OCI-M2 (cell line): ENCODE measurements around the gene ZNF443.
"Not testable (repeated sequence)": the region's sequence is repeated elsewhere in the genome, so short reads cannot be mapped to it uniquely, and the experiment has no call there.

ENCODE experiments used
- DNase-seq: peaks from one replicate; lab custom pipeline; 2025; ENCODE audit not compliant: unreplicated experiment; lab: John Stamatoyannopoulos, UW

The ZNF443 gene

DNA sequence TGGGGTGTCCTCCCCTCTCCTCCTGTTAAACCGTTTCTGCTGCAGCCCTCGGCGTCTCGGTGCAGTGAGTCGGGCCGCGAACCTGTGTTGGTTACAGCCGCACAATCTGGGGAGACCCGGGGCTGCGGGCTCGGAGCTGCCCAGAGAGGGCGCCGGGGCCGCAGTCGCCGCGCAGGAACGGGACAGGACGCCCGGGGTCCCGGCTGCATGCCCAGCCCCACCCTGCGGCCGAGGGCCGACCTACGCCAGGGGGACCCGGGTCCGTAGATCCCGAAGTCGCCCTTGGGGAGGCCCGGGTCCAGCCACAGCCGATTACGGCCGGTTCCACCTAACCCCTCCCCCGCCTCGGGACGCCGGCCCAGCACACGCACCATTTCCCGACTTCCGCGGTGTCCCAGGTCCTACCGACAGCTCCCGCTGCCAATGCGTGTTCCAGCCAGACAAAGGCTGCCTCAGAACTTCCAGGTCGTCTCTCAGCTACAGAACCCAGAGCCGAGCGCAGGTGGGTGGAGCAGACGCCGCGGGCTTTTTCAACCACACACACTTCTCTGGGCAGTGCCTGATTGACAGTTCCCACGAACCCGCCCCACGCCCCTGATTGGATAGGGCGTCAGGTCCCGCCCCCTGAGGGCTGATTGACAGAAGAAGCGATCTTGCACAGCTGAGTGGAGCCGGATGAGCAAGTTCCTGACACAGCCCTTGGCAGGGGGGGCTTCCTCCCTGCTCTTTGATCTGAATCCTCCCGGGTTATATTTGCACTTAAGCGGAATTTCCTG, at the start of gene ZNF443:
ZNF443 (minus strand) TSS at position 481 of the 776 bp plus-strand sequence; CDS start at position 374, 107 bp downstream.
- DNase-seq, result peak; percentile 99

DNA sequence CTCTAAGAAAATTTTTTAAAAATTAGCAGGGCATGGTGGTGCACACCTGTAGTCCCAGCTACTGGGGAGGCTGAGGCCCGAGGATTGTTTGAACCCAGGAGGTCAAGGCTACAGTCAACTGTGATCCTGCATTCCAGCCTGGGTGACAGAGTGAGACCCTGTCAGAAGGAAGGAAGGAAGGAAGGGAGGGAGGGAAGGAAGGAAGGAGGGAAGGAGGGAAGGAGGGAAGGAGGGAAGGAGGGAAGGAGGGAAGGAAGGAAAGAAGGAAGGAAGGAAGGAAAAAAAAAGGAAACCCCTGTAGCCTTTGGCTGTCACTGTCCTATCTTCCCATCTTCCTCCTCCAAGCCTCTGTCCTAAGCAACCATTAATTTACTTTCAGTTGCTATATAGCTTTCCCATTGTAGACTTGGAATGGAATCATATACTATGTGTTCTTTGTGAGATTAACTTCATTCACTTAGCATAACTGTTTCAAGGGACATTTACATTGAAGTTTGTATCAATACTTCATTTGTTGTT, 45.5 kb upstream of the ZNF443 start:
- not testable (repeated sequence) for DNase-seq

DNA sequence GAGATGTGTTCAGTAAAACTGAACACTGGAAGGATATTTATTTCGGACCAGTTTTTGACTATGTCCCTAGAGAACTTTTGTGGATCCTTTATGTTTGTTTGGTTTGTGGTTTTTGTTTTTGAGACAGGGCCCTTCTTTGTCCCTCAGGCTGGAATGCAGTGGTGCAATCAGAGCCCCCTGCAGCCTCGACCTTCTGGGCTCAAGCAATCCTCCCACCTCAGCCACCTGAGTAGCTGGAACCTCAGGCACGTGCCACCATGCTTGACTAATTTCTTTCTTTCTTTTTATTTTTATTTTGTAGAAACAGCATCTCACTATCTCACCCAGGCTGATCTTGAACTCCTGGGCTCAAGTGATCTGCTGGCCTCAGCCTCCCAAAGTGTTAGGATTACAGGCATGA, 44.8 kb upstream of the ZNF443 start:
- no peak for DNase-seq

GRCh38 chr19:12485052-12485416, 44.2 kb upstream of the ZNF443 start:
- DNase-seq, result no peak

GRCh38 chr19:12484371-12485051, 43.7 kb upstream of the ZNF443 start, which contains the start of gene ZNF709:
TSS of gene ZNF709 (minus strand) at chr19:12484816. CDS start at chr19:12484657, 159 bp downstream.
- DNase-seq, result peak; percentile 99

GRCh38 chr19:12484011-12484370, 43.2 kb upstream of the ZNF443 start:
- no peak for DNase-seq

- no peak for DNase-seq
Measured at GRCh38 chr19:12482509-12482886, 41.7 kb upstream of the ZNF443 start.

DNA sequence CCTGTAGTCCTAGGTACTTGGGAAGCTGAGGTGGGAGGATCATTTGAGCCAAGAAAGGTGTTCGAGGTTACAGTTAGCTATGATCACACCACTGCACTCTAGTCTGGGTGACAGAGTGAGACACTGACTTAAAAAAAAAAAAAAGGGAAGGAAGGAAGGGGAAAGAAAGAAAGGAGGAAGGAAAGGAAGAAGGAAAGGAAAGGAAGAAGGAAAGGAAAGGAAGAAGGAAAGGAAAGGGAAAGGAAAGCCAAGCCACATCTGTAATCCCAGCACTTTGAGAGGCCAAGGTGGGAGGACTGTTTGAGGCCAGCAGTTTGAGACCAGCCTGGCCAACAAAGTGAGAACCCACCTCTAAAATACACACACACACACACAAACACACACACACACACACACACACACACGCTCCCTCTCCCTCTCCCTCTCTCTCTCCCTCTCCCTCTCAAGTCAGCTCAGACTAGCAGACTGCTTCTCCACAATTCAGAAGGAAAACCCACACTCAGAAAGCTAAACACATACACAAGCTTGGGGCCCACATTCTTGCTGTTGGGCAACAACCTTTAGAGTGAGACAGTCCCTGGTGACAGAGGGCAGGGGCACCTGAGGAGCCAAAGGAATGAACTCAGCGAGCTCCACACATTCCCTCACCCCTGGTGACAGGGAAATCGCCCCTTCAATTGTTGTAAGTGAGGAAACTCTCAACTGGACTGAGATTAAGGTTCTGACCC, 41.1 kb upstream of the ZNF443 start:
- no peak for DNase-seq

DNA sequence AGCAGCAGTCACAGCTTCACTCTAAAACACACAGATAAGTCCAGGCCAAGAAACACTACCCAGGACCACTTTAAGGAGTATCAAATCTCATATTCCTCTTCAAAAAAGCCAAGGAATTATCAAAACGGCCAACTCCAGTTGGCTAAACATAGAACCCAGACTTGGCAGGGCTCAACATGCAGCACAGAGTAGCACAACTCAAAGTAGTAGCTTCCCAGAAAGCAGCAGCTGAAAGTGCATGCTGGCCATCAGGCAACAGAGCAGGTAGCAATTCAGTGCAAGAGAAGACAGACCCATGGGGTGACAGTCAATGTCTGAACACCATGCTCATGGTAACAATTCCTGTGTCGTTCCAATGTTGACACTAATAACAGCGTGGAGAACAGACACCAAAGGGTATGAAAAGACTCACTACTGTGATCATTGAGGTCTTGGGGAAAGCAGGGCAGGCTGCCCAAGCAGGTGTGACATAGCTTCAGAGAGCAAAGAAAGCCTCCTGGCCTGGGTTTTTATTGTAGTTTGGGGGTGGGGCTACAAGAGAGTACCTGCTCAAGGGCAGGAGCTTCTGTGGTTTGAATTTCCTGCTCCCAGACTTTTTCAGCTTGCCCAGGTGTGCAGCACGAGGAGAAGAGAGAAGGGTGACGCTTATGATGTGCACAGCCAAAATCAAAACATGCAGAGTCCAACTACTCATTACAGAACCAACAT, 37.6 kb upstream of the ZNF443 start:
- DNase-seq, result no peak

DNA sequence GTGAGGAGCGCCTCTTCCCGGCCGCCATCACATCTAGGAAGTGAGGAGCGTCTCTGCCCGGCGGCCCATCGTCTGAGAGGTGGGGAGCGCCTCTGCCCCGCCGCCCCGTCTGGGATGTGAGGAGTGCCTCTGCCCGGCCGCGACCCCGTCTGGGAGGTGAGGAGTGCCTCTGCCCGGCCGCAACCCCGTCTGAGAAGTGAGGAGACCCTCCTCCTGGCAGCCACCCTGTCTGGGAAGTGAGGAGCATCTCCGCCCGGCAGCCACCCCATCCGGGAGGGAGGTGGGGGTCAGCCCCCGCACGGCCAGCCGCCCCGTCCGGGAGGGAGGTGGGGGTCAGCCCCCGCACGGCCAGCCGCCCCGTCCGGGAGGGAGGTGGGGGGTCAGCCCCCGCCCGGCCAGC, 26.8 kb upstream of the ZNF443 start:
- DNase-seq, result not testable (repeated sequence)

GRCh38 chr19:12465211-12465610, 24.4 kb upstream of the ZNF443 start:
- DNase-seq, result no peak

GRCh38 chr19:12464769-12465168, 23.9 kb upstream of the ZNF443 start:
- no peak for DNase-seq

- not testable (repeated sequence) for DNase-seq
Measured at GRCh38 chr19:12464139-12464538, 23.3 kb upstream of the ZNF443 start.

DNA sequence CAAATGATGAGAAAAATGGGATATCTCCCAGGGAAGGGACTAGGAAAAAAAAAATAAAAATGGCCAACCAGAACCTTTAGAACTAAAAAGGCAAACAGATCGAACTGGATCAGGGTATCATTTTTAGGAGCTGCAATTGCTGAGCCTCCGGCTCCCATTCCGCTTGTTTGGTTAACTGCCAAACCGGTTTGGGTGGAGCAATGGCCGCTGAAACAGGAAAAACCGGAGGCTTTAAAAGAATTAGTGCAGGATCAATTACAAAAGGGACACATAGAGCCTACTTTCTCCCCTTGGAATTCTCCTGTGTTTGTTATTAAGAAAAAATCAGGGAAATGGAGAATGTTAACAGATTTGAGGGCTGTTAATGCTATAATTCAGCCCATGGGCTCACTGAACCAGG, 12.7 kb upstream of the ZNF443 start:
- DNase-seq, result no peak

DNA sequence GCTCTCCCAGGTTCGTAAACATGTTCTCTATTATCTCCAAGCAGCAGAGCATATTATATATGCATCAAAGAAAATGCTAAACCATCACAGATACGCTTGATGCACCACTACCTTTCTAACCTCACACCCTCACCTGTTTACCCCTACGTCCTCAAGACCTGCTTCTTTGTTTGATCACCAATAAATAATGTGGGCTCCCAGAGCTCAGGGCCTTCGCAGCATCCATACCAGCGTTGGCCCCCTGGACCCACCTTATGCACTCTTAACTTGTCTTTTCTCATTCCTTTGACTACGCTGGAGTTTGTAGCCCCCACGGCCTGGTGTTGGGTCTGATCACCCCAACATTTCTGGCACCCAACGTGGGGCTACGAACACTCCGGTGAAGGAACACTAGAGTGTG, 10.0 kb upstream of the ZNF443 start:
- DNase-seq, result no peak

GRCh38 chr19:12448808-12449207, 8.0 kb upstream of the ZNF443 start:
- DNase-seq, result no peak

GRCh38 chr19:12439686-12440540, 908 bp downstream of the ZNF443 start:
- DNase-seq, result peak; percentile 64

DNA sequence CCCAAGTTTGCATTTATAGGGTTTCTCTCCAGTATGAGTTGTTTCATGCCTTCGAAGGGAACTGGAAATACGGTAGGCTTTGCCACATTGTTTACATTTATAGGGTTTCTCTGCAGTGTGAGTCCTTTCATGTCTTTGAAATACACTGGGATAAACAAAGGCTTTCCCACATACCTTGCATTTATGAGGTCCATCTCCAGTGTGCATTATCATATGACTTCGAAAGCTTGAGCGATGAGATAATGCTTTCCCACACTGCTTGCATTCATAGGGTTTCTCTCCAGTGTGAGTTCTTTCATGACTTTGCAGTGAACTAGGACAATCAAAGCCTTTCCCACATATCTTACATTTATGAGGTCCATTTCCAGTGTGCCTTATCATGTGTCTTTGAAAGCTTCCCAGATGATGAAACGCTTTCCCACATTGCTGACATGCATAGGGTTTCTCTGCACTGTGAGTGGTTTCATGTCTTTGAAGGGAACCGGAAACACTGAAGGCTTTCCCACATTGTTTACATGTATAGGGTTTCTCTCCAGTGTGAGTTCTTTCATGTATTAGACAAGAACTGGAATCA, 10.0 kb downstream of the ZNF443 start:
- DNase-seq, result not testable (repeated sequence)

- no peak for DNase-seq
Measured at GRCh38 chr19:12425888-12426274, 14.9 kb downstream of the ZNF443 start.
